Subcutaneous adipose tissue (tissue), 4 donors: ENCODE data around the gene PCDHGA2. TPM values are rescaled to one million over a fixed set of nuclear protein-coding genes. Genes with fewer than 3 reads are reported as not detected.

Experiments used
- CTCF ChIP-seq: fragments of 450-650 bp; IDR thresholded peaks from one replicate; pipeline ENCODE4 v1.5.1; 2016; ENCODE audit warnings: low read depth, mild to moderate bottlenecking, control low read depth, antibody characterized with exemption, moderate library complexity
- total RNA-seq, 4 donors: library from RNA; depleted of rRNA; stranded (reverse); fragments of >200 nt; gene quantifications; one replicate each; pipeline ENCODE4 v1.1.0, GENCODE V29; 2016

The PCDHGA2 gene
- 1 to 10 TPM; 2.3 to 6.5 (median 2.6) TPM for total RNA-seq

GRCh38 chr5:141338538-141339306 is at the start of gene PCDHGA2:
PCDHGA2 (plus strand) TSS chr5:141338760.
- TF ChIP-seq CTCF = no peak

GRCh38 chr5:141298376-141298775 is 40.2 kb upstream of the PCDHGA2 start:
- TF ChIP-seq CTCF = no peak

- TF ChIP-seq CTCF = no peak
Observed at GRCh38 chr5:141303756-141304155, 34.8 kb upstream of the PCDHGA2 start, which contains the start of gene SLC25A2. SLC25A2 (minus strand) TSS chr5:141304049; CDS start chr5:141303865, 184 bp downstream.

- TF ChIP-seq CTCF = no peak
Observed at GRCh38 chr5:141306630-141307029, 31.9 kb upstream of the PCDHGA2 start.

- TF ChIP-seq CTCF = no peak
Observed at GRCh38 chr5:141313711-141314110, 24.8 kb upstream of the PCDHGA2 start.

- TF ChIP-seq CTCF = no peak
Observed at GRCh38 chr5:141319202-141319601, 19.4 kb upstream of the PCDHGA2 start.

- TF ChIP-seq CTCF = no peak
Observed at GRCh38 chr5:141319699-141320098, 18.9 kb upstream of the PCDHGA2 start.
